ENCODE data around the gene IQGAP2. TPM values are rescaled to one million over a fixed set of nuclear protein-coding genes. Genes with fewer than 3 reads are reported as not detected.

The IQGAP2 gene
- total RNA-seq, 1 donor = 0.36 TPM

DNA sequence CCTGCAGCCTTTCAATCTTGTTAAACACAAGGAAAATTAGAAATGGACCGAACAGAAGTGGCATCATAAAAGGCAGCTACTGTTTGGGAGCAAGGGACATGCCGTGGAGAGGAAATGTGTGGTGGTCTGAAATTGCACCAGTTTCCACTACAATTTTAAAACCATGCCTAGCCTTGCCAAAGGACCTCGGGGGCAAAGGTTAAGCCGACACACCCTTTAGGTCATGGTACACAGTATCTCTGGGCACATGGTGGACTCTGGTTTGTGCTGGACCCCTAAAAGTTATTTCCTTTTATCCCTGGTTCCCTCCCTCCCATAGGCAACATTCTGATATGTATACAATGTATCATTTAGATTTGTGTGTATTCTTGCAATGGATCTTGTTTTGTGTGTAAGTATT is 142.1 kb downstream of the IQGAP2 start:
- no peak overlapping the region for H3K4me2 ChIP-seq (ENCODE audit: insufficient read depth, low read length)
- no peak for DNase-seq (ENCODE audit: insufficient read length, low spot score, missing footprints)
- H3K79me2 ChIP-seq (ENCODE audit: insufficient read depth, low read length) = no peaks in the 10 kb centered on the region
- no peaks in the 10 kb centered on the region for H4K20me1 ChIP-seq (ENCODE audit: insufficient read depth, low read length)
- TF ChIP-seq, protein P1, sequence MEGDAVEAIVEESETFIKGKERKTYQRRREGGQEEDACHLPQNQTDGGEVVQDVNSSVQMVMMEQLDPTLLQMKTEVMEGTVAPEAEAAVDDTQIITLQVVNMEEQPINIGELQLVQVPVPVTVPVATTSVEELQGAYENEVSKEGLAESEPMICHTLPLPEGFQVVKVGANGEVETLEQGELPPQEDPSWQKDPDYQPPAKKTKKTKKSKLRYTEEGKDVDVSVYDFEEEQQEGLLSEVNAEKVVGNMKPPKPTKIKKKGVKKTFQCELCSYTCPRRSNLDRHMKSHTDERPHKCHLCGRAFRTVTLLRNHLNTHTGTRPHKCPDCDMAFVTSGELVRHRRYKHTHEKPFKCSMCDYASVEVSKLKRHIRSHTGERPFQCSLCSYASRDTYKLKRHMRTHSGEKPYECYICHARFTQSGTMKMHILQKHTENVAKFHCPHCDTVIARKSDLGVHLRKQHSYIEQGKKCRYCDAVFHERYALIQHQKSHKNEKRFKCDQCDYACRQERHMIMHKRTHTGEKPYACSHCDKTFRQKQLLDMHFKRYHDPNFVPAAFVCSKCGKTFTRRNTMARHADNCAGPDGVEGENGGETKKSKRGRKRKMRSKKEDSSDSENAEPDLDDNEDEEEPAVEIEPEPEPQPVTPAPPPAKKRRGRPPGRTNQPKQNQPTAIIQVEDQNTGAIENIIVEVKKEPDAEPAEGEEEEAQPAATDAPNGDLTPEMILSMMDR (IDR thresholded peaks at IDR 0.05; ENCODE audit: extremely low read depth, low read depth, low read length) = no peak
- H3K27ac ChIP-seq (ENCODE audit: low read depth, low read length) = no peak overlapping the region
- H3K4me1 ChIP-seq (ENCODE audit: insufficient read depth, low read length) = no peaks in the 10 kb centered on the region
- H3K4me3 ChIP-seq (ENCODE audit: insufficient read depth, low read length) = no peak overlapping the region
- no peak overlapping the region for H2AFZ ChIP-seq (ENCODE audit: low read length)
- peaks cover 6% of the 10 kb centered on the region for H3K27me3 ChIP-seq (ENCODE audit: insufficient read depth, low read length)
- H3K9me3 ChIP-seq (ENCODE audit: low read depth, low read length) = no peaks in the 10 kb centered on the region
- no peaks in the 10 kb centered on the region for H3K36me3 ChIP-seq (ENCODE audit: insufficient read depth, low read length)

DNA sequence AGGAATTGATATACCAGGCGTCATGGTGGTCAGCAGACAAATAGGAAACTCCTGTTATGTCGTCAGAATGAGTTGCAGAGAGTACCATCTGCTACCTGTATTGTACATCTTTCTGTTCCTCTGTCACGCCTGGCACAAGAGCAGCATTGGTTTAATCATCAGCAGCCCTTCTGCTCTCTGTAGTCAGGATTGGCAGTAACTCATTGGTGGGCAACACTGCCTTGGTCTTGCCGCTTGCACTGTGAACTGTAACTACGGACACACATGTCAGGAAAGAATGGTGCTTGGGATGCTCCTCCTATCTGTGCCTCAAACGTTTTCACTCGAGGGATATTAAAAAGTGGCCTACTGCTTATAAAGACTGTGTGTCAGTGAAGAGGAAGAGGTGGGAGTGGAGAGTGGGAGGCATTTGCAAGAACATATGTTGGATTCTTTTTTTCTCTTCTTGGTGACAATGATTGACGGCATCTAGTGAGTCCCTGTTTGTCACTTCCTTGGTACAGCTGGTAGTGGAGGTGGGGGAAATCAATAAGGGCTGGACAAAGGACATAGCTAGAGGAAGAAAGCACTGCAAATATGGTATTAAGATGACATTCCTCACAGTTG is 143.5 kb downstream of the IQGAP2 start:
- Histone ChIP-seq H3K27ac (ENCODE audit: low read depth, low read length) (no peak overlapping the region), H3K27me3 (ENCODE audit: insufficient read depth, low read length) (peaks cover 6% of the 10 kb centered on the region), H3K4me1 (ENCODE audit: insufficient read depth, low read length) (no peaks in the 10 kb centered on the region), H3K36me3 (ENCODE audit: insufficient read depth, low read length) (no peaks in the 10 kb centered on the region), H4K20me1 (ENCODE audit: insufficient read depth, low read length) (no peaks in the 10 kb centered on the region), H3K4me2 (ENCODE audit: insufficient read depth, low read length) (no peak overlapping the region), H3K79me2 (ENCODE audit: insufficient read depth, low read length) (no peaks in the 10 kb centered on the region), H2AFZ (ENCODE audit: low read length) (no peak overlapping the region), H3K4me3 (ENCODE audit: insufficient read depth, low read length) (no peak overlapping the region), H3K9me3 (ENCODE audit: low read depth, low read length) (no peaks in the 10 kb centered on the region)
- peak; percentile 56 for DNase-seq (ENCODE audit: insufficient read length, low spot score, missing footprints)
- TF ChIP-seq, protein P1 (IDR thresholded peaks at IDR 0.05; ENCODE audit: extremely low read depth, low read depth, low read length) = no peak

DNA sequence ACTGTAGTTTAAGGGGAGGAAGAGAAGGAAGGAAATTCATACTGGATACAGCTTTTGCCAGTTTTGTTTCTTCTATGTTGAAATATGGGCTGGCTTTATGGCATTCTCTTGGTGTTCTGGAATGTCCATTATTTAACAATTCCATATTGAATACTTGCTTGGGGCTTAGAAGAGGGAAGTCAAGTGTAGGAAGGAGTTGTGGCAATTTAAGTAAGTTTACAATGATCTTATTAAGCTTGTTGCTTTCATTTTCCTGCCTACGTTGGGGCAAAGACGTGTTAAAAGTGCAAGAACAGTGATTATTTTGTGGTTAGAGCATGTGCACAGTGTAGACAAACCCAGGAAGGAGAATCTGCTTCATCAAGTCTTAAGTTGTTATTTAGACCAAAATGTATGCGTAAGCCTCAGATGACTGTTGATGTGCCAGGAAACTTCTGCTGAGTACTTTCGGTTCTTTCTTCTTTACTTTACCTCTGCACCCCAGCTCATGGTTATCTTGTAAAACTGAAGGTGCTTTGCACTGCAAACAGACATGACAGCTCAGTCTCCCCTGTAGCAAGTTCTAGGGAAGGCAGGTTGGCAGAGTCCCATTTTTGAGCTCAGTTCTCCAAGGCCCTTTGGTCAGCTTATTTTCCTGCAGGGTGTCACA is 144.3 kb downstream of the IQGAP2 start:
- Histone ChIP-seq H3K4me2 (ENCODE audit: insufficient read depth, low read length) (no peak overlapping the region), H3K36me3 (ENCODE audit: insufficient read depth, low read length) (no peaks in the 10 kb centered on the region), H2AFZ (ENCODE audit: low read length) (no peak overlapping the region), H3K4me3 (ENCODE audit: insufficient read depth, low read length) (no peak overlapping the region), H3K4me1 (ENCODE audit: insufficient read depth, low read length) (no peaks in the 10 kb centered on the region), H3K9me3 (ENCODE audit: low read depth, low read length) (no peaks in the 10 kb centered on the region), H3K79me2 (ENCODE audit: insufficient read depth, low read length) (no peaks in the 10 kb centered on the region), H4K20me1 (ENCODE audit: insufficient read depth, low read length) (no peaks in the 10 kb centered on the region), H3K27me3 (ENCODE audit: insufficient read depth, low read length) (peaks cover 6% of the 10 kb centered on the region), H3K27ac (ENCODE audit: low read depth, low read length) (no peak overlapping the region)
- no peak for DNase-seq (ENCODE audit: insufficient read length, low spot score, missing footprints)
- TF ChIP-seq, protein P1 (IDR thresholded peaks at IDR 0.05; ENCODE audit: extremely low read depth, low read depth, low read length) = no peak

DNA sequence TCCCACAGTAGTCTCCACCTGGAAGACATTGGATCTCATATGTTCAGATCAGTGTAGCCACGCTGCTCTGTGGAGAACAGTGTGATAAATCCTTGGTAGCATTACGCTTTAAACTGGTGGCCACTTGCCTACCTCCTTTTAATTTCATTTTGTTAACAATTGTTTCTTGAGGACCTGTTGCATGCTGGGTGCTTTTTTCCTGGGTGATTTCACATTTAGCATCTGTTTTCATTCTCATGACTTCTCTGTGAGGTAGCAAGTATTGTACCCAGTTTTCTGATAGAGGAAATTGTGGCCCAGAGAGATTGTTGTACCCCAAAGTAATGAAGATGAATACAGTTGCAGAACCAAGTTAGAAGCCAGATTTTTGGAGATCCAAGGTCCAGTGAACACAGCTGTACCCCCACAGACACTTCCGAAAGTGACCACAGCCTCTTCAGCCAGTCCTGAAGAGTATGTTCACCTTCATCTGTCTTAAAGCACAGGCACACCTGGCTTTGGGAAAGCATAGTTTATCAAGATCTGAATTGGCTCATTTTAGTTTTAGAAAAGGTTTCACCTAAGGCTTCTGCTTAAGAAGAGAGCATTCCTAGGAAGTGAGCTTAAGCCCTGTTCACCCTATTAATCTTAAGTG is 144.9 kb downstream of the IQGAP2 start:
- Histone ChIP-seq H3K27me3 (ENCODE audit: insufficient read depth, low read length) (peaks cover 6% of the 10 kb centered on the region), H3K9me3 (ENCODE audit: low read depth, low read length) (no peaks in the 10 kb centered on the region), H3K79me2 (ENCODE audit: insufficient read depth, low read length) (no peaks in the 10 kb centered on the region), H3K4me2 (ENCODE audit: insufficient read depth, low read length) (no peak overlapping the region), H3K27ac (ENCODE audit: low read depth, low read length) (no peak overlapping the region), H3K36me3 (ENCODE audit: insufficient read depth, low read length) (no peaks in the 10 kb centered on the region), H3K4me1 (ENCODE audit: insufficient read depth, low read length) (no peaks in the 10 kb centered on the region), H2AFZ (ENCODE audit: low read length) (no peak overlapping the region), H4K20me1 (ENCODE audit: insufficient read depth, low read length) (no peaks in the 10 kb centered on the region), H3K4me3 (ENCODE audit: insufficient read depth, low read length) (no peak overlapping the region)
- DNase-seq (ENCODE audit: insufficient read length, low spot score, missing footprints) = no peak
- TF ChIP-seq, protein P1 (IDR thresholded peaks at IDR 0.05; ENCODE audit: extremely low read depth, low read depth, low read length) = no peak

Data from osteoblast (primary cell).